ENCODE data around the gene PPAT. TPM values are rescaled to one million over a fixed set of nuclear protein-coding genes. Genes with fewer than 3 reads are reported as not detected.

Gene PPAT
- total RNA-seq, 1 donor from 2014 or later, result 39.2 TPM

DNA sequence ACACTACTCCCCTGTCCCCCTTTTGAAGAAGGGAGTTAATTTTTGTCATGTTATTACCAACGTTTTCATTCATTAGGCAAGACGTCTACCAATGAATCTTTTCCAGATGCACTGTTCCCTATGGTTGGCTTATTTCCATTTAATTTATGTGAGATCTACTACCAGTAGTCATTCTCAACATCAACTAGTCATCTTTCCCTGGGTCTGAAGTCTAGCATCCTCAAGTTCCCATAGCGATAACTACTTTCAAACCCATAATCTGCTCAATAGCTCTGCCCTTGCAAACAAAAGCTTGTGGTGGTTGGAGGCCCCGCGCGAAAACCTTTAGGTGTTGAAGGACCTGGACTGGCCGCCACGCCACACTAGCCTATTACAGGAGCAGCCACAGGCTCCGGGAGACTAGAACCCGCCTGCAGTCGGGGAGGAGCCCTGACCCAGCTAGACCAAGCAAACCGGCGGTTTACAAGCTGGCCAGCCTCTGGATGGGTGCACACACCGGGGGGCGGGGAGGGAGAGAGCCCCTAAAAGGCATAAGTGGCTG is 746 bp downstream of the PPAT start:
- DNase-seq (ENCODE audit: low read depth), result peak; percentile 58

GRCh38 chr4:56433280-56433679 is 2.1 kb downstream of the PPAT start:
- DNase-seq (ENCODE audit: low read depth), result no peak

DNA sequence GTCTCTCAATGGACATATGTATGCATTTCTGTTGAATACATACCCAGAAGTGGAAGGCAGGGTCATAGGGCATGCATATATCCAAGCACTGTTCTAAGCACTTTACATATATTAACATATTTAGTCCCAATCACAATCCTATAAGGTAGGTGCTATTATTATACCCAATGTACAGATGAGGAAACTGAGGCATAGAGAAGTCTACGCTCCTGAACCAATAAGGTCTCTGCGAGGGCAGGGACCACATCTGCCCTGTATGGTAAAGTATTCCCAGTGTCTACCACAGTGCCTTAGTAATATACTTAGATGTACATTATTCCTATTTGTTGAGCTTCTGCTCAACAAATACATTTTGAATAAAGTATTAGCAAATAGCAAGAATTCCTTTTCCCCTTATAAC is 5.2 kb downstream of the PPAT start:
- DNase-seq (ENCODE audit: low read depth), result no peak

DNA sequence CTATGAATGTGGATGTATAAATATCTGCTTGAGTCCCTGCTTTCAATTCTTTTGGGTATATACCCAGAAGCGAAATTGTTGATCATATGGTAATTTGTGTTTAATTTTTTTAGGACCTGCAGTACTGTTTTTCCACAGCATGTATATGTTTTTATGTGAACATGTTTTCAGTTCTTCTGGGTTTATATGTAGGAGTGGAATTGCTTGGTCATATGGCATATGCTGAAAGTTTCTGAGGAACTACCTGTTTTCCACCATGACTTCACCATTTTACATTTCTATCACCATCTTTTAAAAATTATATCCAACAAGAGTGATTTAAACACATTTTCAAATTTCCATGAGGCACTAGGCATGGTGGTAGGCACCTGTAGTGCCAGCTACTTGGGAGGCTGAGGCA is 8.2 kb downstream of the PPAT start:
- DNase-seq (ENCODE audit: low read depth), result no peak

- no peak for DNase-seq (ENCODE audit: low read depth)
These were observed 9.1 kb downstream of the PPAT start for GRCh38 chr4:56426273-56426672.

- no peak for DNase-seq (ENCODE audit: low read depth)
These were observed 9.9 kb downstream of the PPAT start for GRCh38 chr4:56425518-56425917.

DNA sequence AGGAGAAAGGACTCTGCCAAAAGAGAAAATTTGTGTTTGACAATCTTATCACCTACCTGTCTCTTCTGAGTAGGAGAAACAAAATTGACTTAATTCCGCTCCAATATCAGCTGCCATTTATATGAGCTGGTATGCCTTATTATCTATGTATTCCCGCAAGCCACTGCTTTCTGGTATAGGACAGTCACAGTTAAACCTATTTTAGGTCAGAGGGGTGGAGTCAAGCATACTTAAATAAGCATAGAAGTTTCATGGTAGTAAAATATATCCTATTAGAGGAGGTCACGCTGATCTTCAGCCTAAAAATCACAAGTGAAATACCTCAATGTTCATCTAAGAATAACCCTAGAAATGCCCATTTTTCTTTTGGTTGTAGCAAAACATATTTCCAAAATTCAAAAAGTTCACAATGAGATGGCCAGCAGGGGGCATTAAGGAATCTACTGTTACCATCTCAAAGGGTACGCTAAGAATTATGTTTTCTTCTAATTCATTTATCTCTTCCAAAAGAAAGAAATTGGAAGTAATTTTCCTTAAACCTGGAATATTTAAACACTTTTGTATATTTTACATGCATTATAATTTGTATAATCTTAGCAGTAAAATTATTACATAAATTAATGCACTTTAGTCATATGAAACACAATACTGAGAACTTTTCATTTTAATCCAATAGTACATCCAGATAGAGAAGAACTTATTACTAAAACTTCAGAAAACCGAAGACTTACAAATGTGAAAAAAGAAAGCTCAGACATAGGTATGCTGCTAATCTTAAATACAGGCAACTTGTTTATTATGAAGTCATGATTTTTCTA is 10.5 kb downstream of the PPAT start:
- no peak for DNase-seq (ENCODE audit: low read depth)

DNA sequence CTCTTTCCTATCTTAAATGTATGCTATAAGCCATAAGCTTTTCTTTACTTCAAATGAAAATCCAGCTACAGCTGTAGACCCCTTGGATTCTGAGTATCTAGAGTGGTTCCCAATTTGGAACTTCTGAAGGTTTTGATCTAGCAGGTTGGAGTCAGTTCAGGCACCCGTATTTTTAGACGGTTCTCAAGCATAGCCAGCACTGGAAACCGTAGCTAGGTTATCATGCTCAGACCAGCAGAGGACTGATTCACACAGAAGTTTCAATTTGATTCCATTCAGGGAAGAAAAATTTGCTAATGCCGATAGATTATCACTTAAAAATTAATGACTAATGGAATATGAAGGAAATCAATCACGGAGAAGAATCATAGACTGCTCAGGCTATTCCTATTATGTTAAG is 11.2 kb downstream of the PPAT start:
- no peak for DNase-seq (ENCODE audit: low read depth)

DNA sequence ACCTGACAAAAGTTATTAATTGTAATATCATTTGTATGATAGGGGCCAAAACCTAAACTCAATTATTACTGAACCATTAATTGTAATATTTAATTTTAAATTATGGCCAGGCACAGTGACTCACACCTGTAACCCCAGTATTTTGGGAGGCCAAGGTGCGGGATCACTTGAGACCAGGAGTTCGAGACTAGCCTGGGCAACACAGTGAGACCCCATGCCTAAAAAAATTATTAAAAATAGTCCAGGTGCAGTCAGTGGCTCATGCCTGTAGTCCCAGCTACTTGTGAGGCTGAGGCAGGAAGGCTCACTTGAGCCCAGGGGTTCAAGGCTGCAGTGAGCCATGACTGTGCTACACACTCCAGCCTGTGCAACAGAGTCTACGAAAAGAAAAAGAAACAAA is 18.0 kb downstream of the PPAT start:
- no peak for DNase-seq (ENCODE audit: low read depth)

DNA sequence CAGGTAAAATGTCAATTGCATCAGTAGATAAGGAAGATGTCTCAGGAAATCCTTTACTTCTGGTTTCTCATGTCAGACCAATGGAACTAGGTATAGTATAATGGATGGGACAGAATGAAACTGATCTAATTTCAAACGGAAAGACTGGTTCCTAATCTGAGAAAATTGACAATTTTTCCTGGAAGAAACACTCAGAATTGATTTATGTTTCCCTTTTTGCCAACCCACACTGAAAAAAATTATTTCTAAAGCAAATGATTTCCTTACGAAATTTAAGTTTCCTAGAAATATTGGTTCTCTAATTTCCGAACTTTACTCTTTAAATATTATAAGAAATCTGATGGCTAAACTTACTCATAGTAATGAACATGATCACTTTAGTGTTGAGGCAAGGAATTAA is 19.1 kb downstream of the PPAT start:
- DNase-seq (ENCODE audit: low read depth), result no peak

- no peak for DNase-seq (ENCODE audit: low read depth)
These were observed 21.2 kb downstream of the PPAT start for GRCh38 chr4:56414135-56414670.

- DNase-seq (ENCODE audit: low read depth), result peak; percentile 100
These were observed 25.0 kb downstream of the PPAT start for GRCh38 chr4:56410247-56411062.

DNA sequence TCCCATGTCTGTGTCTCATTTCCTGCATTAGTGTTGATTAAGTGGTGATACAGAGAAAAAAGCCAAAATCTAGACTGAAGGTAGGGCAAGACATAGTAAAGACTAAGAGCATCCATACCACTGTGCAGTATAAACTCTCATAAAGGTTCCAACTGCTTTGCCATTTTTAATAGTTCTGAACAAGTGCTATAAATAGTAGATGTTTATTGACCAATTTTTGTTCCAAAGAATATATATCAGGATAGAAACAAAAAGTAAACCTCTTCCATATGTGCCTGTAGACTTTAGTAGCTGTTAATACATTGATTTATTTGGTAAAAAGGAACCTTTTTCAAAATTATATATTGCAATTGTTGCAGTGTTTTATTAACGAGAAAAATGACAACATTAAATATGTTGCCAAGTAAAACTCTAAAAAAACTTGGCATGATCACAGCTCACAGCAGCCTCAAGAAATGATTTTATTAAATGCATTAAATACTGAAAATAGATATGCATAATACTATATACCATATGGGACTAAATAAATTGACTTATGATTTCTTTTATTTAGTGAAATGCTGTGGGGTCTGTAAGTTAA is 25.8 kb downstream of the PPAT start:
- DNase-seq (ENCODE audit: low read depth), result no peak

- DNase-seq (ENCODE audit: low read depth), result no peak
These were observed 26.4 kb downstream of the PPAT start for GRCh38 chr4:56408978-56409377.

DNA sequence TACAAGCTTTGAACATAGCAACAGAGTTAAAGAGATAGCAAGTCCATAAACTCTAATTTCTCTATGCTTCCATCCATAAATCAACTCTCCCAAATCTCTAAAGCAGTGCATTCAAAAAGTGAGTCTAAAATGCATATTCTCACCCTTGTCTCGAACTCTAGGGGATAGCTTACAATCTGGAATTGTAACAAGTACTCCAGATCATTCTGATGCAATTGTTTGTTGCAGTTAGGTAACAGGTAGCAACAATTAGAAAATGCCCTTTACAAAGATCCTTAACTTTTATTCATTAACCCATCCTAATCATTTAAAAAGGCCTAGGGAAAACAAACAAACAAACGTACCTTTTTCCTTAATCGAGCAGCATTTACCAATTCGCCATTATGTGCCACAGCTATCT is 29.3 kb downstream of the PPAT start:
- DNase-seq (ENCODE audit: low read depth), result peak; percentile 30

GRCh38 chr4:56405016-56405415 is 30.4 kb downstream of the PPAT start:
- DNase-seq (ENCODE audit: low read depth), result no peak

- no peak for DNase-seq (ENCODE audit: low read depth)
These were observed 34.9 kb downstream of the PPAT start for GRCh38 chr4:56400560-56400959.

GRCh38 chr4:56391270-56391669 is 44.1 kb downstream of the PPAT start:
- no peak for DNase-seq (ENCODE audit: low read depth)

GRCh38 chr4:56389558-56389957 is 45.9 kb downstream of the PPAT start:
- DNase-seq (ENCODE audit: low read depth), result no peak

GRCh38 chr4:56388306-56388705 is 47.1 kb downstream of the PPAT start:
- no peak for DNase-seq (ENCODE audit: low read depth)

- peak; percentile 90 for DNase-seq (ENCODE audit: low read depth)
These were observed 48.1 kb downstream of the PPAT start, which contains the start of gene AASDH for GRCh38 chr4:56387023-56388001. AASDH (minus strand) TSS chr4:56387491; CDS start chr4:56384299, 3,192 bp downstream.

Measured in renal cortical epithelial cell (primary cell).